Activated CD8-positive, alpha-beta memory T cell treated with anti-CD3 and anti-CD28 coated beads for 1 hour (primary cell): ENCODE data around the gene TXN2.
A peak's percentile ranks its signal among the peaks of the same experiment; 100 is the strongest.
"Not testable (repeated sequence)": the region's sequence is repeated elsewhere in the genome, so short reads cannot be mapped to it uniquely, and the experiment has no call there.

Source experiments
- DNase-seq, 2 donors: peaks; one replicate each; pipeline ENCODE4 v3.0.0-alpha.2; 2020; ENCODE audit warnings: low read depth in 1 of 2; ENCODE audit errors: extremely low read depth in 1 of 2

The TXN2 gene, protein sequence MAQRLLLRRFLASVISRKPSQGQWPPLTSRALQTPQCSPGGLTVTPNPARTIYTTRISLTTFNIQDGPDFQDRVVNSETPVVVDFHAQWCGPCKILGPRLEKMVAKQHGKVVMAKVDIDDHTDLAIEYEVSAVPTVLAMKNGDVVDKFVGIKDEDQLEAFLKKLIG

GRCh38 chr22:36481393-36482168 is at the start of gene TXN2:
Gene TXN2, minus strand, starts transcription at chr22:36481640. Its CDS starts 803 bp downstream, at chr22:36480837.
- DNase-seq, result peak; percentile 84 to 91

DNA sequence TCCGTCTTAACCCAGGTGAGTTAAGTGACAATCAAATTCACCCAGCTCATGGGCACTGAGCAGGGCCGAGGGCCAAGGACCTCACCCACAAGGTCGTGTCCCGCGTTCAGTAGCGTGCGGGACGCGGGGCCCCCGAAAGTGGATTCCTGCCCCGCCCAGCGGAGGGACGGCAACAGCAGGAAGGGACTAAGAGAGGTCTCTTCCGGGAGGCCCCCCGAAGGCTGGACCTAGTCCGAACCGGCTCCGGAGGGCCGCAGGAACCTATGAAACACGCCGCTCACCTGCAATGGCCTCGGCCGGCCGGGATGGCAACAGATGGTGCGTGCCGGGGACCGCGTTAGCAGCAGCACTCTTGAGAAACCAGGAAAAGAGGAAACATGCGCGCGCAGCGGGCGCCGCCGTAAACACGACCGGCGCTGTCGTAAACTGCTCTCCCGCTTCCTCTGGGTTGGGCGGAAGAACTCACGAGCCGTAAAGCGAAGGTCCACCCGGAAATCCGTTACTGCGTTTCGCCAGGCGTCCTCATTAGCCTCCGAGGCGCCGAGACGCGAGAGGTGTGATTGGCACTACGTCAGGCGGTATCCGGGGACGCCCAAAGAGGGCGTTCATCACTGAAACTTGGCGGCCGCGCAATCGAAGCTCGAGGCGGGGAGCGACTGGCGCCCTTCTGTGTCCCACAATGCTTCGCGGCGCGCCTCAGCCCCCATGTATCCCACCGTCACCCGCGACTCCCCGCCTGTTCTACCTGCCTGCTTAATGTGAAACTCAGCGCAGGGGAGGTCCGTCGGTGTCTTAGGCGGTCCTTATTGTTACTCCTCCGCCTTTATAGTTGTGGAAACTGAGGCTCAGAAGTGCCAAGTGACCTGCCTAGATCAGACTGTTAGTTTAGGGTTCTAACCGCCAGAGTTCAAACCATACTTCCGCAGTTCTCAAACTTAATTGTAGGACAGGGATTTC is 47.6 kb upstream of the TXN2 start, which contains the start of gene EIF3D:
TSS of gene EIF3D (minus strand) at position 372 of the 957 bp plus-strand sequence. CDS start 3,045 bp downstream, outside the sequence.
- DNase-seq, result peak; percentile 91 to 94

GRCh38 chr22:36528341-36528740 is 46.9 kb upstream of the TXN2 start:
- no peak for DNase-seq

DNA sequence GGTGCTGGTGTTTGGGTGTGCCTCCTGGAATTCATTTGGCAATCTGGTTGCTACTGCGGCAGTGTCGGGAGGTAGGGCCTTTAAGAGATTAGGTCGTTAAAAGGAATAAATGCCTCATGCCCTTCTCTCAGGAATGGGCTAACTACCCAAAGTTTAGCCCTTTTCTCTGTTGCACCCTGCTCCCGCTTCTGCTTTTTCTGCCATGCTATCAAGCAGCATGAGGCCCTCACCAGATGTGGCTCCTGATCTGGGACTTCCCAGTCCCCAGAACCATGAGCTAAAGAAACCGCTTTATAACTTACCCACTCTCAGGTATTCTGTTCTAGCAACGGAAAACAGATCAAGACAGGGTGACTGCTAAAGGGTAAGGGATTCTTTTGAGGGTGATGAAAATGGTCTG is 41.2 kb upstream of the TXN2 start:
- no peak for DNase-seq

- DNase-seq, result no peak
Measured at GRCh38 chr22:36520423-36520822, 39.0 kb upstream of the TXN2 start.

- DNase-seq, result not testable (repeated sequence)
Measured at GRCh38 chr22:36519906-36520305, 38.5 kb upstream of the TXN2 start.

DNA sequence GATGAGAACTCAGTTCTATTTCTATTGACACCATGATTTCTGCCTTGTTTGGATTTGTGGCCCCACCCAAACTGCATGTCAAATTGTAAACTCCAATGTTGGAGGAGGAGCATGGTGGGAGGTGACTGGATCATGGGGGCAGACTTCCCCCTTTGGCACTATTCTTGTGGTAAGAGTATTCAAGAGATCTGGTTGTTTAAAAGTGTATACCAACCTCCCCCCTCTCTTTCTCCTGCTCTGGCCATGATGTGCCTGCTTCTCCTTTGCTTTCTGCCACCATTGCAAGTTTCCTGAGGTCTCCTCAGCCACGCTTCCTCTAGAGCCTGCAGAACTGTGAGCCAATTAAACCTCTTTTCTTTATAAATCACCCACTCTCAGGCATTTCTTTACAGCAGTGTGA is 33.3 kb upstream of the TXN2 start:
- DNase-seq, result no peak

- DNase-seq, result no peak
Measured at GRCh38 chr22:36512991-36513390, 31.6 kb upstream of the TXN2 start.

- DNase-seq, result no peak
Measured at GRCh38 chr22:36512333-36512732, 30.9 kb upstream of the TXN2 start.

- DNase-seq, result no peak
Measured at GRCh38 chr22:36510966-36511881, 29.8 kb upstream of the TXN2 start.

DNA sequence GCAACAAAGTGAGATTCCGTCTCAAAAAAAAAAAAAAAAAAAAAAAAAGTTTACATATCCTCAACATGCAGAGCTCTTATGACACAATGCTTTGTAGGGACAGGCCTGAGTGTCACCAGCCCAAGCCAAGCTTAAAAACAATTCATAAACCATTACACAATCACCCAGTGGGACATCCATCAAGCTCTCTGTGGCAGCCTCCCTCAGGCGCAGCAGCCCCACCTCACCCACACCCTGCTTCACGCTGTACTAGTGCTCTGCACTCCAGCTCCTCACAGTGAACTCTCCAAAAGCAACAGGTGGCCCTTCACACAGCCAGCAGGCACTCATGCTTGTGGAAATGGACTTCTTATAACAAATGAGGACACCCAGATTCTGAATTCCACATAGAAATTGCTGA is 28.9 kb upstream of the TXN2 start:
- DNase-seq, result no peak

- no peak for DNase-seq
Measured at GRCh38 chr22:36507518-36508010, 26.1 kb upstream of the TXN2 start.

- peak; percentile 53 to 84 for DNase-seq
Measured at GRCh38 chr22:36506637-36507517, 25.4 kb upstream of the TXN2 start, which contains the start of gene FOXRED2. Gene FOXRED2, minus strand, starts transcription at chr22:36507040. Its CDS starts 618 bp downstream, at chr22:36506422.

DNA sequence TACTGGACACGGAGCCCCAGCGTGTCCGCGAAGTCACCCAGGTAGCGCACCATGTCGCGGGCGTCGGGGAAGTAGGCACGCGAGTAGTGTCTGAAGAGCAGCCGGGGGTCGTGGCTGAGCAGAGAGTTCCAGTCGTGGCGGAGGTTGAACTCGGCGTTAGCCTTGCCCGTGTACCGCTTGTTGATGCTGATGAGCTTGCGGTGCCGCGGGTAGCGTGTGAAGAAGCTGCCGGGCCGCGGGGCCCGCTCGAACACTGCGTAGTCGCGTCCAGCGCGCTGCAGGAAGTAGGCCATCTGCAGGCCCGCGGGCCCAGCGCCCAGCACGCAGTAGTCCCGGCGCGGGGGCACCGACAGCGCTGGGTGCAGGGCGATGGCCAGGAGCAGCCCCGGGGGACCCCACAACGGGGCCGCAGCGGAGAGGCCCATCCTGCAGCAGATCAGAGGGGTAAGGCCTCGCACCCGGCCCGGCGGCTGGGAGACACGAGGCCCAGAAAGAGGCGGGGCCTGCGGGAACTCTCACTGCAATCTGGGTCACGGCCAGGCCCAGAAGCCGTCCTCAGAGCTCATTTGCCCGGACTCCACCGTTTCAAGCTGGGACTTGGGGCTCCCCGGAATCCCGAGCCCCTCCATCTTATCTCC is 24.7 kb upstream of the TXN2 start:
- DNase-seq, result no peak

DNA sequence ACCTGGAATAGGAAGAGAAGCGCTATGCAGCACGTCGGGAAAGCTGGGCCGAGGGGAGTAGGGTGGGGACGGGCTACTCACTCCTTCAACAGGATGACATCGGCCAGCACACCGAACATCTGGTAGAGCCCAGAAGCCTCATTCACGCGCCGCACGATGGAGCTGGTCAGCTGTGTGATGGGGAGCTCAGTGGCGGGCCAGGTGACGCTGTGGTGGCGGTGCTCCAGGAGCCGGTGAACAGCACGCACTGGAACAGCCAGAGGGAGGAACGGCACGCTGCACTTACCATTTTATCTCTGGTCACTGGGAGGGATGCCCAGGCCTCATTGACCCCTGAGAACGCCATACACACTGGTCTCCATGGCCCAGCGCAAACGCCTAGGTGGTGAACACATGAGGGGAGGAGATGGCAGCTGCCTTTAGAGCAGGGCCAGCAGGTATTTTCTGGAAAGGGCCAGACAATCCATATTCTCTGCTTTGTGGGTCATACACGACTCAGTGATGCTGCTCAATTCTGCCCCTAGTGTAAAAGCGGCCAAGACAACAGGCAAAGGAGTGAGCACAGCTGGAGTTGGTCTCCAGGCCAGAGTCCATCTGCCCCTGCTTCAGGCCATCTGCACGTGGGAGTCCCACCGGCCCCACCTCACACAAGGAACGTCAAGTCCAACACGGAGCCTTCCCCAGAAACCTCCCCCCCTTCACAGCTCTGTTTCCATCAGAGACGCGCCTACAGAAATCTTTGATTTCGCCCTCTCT is 16.6 kb upstream of the TXN2 start:
- no peak for DNase-seq

- no peak for DNase-seq
Measured at GRCh38 chr22:36493690-36494110, 12.3 kb upstream of the TXN2 start.

DNA sequence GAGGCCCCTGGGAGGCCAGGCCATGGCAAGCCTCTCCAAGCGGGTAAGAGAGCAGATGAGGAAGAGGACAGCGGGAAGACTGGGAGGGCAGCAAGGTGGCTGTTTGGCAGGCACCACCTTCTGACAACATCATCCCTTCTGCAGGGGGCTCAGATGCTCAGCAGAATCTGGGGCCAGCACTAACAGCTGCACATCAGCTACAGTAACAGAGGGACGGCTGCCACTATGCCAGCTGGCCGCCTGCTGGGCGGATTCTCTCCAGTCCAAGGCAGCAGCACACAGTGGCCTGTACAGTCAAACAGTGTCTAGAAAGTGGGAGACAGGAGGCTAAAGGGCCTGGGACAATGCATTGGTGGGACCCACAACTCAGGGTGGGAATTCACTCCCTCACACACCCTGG is 10.7 kb upstream of the TXN2 start:
- no peak for DNase-seq

DNA sequence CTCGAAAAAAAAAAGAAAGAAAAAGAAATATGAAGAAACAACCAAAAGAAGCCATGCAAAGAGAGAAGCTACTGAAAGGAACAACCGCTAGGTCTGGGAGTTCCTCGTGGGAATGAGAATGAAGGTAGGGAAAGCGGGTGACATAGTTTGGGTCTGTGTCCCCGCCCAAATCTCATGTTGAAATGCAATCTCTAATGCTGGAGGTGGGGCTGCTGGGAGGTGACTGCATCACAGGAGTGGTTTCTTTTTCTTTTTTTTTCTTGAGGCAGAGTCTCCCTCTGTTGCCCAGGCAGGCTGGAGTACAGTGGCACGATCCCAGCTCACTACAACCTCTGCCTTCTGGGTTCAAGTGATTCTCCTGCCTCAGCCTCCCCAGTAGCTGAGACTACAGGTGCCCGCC is 9.7 kb upstream of the TXN2 start:
- no peak for DNase-seq
